NT2/D1 (cell line): ENCODE measurements around the gene AGAP2.

Experiments used
- SUZ12 ChIP-seq: IDR thresholded peaks from 2 replicates; pipeline ENCODE4 v1.6.1; 2011; ENCODE audit not compliant: insufficient read length, insufficient read depth; ENCODE audit errors: extremely low read depth
- YY1 ChIP-seq: IDR thresholded peaks from 2 replicates; pipeline ENCODE4 v1.6.1; 2011; ENCODE audit not compliant: insufficient read length, insufficient read depth
- ZNF274 ChIP-seq: IDR thresholded peaks from 2 replicates; pipeline ENCODE4 v1.6.1; 2011; ENCODE audit warnings: mild to moderate bottlenecking, low read depth, low read length

DNA sequence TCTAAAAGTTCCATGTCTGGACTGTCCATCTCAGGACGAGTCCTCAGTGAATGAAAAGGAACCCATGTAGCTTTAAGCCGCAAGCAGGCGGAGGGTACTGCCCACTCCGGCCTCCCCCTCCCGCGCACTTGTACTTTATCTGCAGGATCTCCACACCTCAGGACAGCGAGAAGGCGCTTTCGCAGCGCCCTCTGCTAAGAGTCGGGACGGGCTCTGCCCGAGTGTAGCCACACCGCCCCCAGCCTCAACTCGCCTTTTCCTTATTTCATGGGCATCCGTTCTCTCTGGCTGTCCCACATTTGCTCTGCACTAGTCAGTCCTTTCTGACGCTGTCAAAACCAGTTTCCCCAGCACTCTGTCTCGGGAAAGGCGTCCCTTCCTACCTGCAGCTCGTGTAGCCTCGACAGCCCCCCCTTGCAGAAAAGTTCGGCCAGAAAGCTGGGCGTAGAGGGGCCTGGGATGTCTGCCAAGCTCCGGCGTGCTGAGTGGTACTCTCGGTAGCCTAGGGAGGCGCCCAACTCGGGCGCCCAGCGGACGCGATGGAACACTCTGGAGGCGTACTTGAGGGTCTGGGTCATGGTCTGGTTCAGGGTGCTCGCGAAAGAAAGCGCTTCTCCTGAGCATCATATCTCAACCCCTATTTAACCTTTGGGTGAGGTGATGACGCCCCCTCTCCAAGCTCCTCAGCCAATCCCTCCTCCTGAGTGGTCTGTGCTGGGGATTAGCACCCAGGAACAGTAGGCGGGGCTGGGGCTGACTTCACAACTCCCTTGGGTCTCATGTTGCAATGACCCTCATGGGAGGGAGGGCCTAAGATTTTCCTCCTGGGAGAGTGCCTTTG lies 28.1 kb upstream of the AGAP2 start, which contains the start of gene CYP27B1:
- TF ChIP-seq YY1: no peak
- TF ChIP-seq ZNF274: no peak
- no peak for TF ChIP-seq SUZ12
